Activated T-cell treated with anti-CD3 and anti-CD28 coated beads for 1 hour (primary cell): ENCODE data around the gene SPTSSB.

Experiments used
- DNase-seq: peaks from one replicate; pipeline ENCODE4 v3.0.0-alpha.2; 2020; ENCODE audit warnings: low read depth

Gene SPTSSB

GRCh38 chr3:161339517-161340500 lies 31.5 kb downstream of the SPTSSB start:
- DNase-seq = no peak

GRCh38 chr3:161337311-161337710 lies 34.0 kb downstream of the SPTSSB start:
- no peak for DNase-seq

- no peak for DNase-seq
Observed at GRCh38 chr3:161336661-161337060, 34.7 kb downstream of the SPTSSB start.

- no peak for DNase-seq
Observed at GRCh38 chr3:161333696-161334095, 37.6 kb downstream of the SPTSSB start.

GRCh38 chr3:161332792-161333191 lies 38.5 kb downstream of the SPTSSB start:
- no peak for DNase-seq

GRCh38 chr3:161325059-161325458 lies 46.3 kb downstream of the SPTSSB start:
- no peak for DNase-seq

- no peak for DNase-seq
Observed at GRCh38 chr3:161323926-161324621, 47.2 kb downstream of the SPTSSB start.

GRCh38 chr3:161322781-161323568 lies 48.3 kb downstream of the SPTSSB start:
- no peak for DNase-seq

- DNase-seq = no peak
Observed at GRCh38 chr3:161320837-161321236, 50.5 kb downstream of the SPTSSB start.

- DNase-seq = no peak
Observed at GRCh38 chr3:161319867-161320266, 51.5 kb downstream of the SPTSSB start.

GRCh38 chr3:161317077-161317476 lies 54.2 kb downstream of the SPTSSB start:
- no peak for DNase-seq

- no peak for DNase-seq
Observed at GRCh38 chr3:161316006-161316689, 55.2 kb downstream of the SPTSSB start.

- no peak for DNase-seq
Observed at GRCh38 chr3:161314836-161315395, 56.4 kb downstream of the SPTSSB start.

GRCh38 chr3:161310649-161311423 lies 60.5 kb downstream of the SPTSSB start:
- no peak for DNase-seq

GRCh38 chr3:161305095-161305991 lies 66.0 kb downstream of the SPTSSB start:
- DNase-seq = no peak

GRCh38 chr3:161296814-161297213 lies 74.5 kb downstream of the SPTSSB start:
- no peak for DNase-seq

- DNase-seq = no peak
Observed at GRCh38 chr3:161295325-161295724, 76.0 kb downstream of the SPTSSB start.
